AG09319 (cell line): ENCODE results near the gene BTBD1.

Experiments used
- DNase-seq: peaks from one replicate; pipeline ENCODE4 v3.0.0-alpha.2; 2010; ENCODE audit warnings: low read depth; ENCODE audit errors: extremely low read depth
- CTCF ChIP-seq: IDR thresholded peaks from 2 replicates; pipeline ENCODE4 v1.5.1; 2011; ENCODE audit warnings: low read depth, mild to moderate bottlenecking, inconsistent platforms, low read length, moderate library complexity

The BTBD1 gene

GRCh38 chr15:83112233-83112955 lies 45.3 kb upstream of the BTBD1 start:
- TF ChIP-seq CTCF, result peak; percentile 12
- DNase-seq, result peak; percentile 52

DNA sequence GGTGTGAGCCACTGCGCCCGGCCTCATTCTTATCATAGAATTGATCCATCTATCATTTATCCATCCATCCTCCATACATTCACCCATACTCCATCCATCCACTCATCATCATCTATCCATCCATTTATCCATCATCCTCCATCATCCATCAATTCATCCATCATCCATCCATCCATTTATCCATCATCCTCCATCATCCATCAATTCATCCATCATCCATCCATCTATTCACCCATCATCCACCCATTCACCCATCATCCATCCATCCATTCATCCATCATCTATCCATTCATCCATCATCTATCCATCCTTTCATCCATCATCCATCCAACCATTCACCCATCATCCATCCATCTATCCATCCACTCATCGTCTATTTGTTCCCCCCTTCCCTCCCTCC lies 44.1 kb upstream of the BTBD1 start:
- TF ChIP-seq CTCF, result no peak
- DNase-seq, result no peak

- DNase-seq, result no peak
- TF ChIP-seq CTCF, result no peak
Observed at GRCh38 chr15:83110381-83110780, 43.3 kb upstream of the BTBD1 start.

DNA sequence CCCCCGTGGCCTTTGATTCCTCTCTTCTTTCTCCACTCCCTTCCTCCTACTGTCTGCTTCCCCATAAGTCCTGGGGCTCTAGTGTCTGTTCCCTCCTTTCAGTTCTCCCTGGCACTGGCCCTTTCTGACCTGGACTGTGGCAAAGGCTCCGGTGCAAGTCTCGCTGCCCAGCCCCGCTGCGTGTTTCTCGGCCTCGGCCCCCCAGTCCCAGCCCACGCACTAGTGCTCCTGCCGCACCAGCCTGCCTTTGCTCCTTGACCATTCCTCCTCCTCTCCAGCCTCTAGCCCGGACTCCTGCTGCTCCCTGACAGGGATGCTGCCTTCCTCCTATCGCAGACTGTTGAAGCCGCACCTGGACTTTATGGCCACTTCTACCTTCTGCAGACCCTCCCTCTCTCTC lies 42.5 kb upstream of the BTBD1 start:
- DNase-seq, result no peak
- TF ChIP-seq CTCF, result no peak

- no peak for DNase-seq
- TF ChIP-seq CTCF, result no peak
Observed at GRCh38 chr15:83108266-83109219, 41.5 kb upstream of the BTBD1 start.

- no peak for TF ChIP-seq CTCF
Observed at GRCh38 chr15:83107841-83108181, 40.8 kb upstream of the BTBD1 start.

More at GRCh38 chr15:83107841-83108181, 40.8 kb upstream of the BTBD1 start:
- DNase-seq, result no peak
